ENCODE results near the gene PCP2. TPM values are rescaled to one million over a fixed set of nuclear protein-coding genes. Genes with fewer than 3 reads are reported as not detected.

Gene PCP2
- total and polyA plus RNA-seq, 2 of the 13 experiments (the other 11 are each of a cell fraction or from before 2014, with no cell fraction given), result 0.62 TPM; not detected in 1

DNA sequence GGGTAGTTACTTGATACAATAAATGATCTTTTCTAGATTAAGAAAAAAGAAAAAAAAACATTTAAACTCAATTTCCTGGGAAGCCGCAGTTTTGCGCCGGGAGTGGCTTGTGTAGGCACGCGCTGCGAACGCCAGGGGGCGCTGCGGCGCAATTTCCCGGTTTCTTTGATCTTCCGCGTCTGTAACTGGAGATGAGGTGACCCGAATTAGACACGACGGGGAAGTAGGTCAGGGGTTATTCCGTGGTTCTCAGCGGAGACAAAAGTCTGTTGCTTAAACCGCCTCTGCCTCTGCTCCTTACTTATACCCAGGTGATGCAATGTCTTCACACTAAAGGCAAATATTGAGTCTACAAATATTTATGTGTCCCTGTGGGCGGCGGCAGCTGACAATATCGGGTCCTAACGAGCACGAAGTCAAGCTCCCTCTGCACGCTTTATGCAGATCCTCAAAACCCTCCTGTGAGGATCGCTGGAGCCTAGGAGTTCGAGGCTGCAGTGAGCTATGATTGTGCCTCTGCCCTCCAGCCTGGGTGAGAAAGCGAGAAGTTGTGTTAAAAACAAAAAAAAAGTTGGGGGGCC, 18.6 kb upstream of the PCP2 start (continued):
- no peak for TF ChIP-seq TCF12 (IDR thresholded peaks at IDR 0.05)
- TF ChIP-seq TCF12 (CRISPR knock-in tag; IDR thresholded peaks at IDR 0.05), result no peak
- no peak for TF ChIP-seq ZNF496 (CRISPR knock-in tag; IDR thresholded peaks at IDR 0.05; ENCODE audit: insufficient replicate concordance)
- TF ChIP-seq NPAS2 (CRISPR knock-in tag; IDR thresholded peaks at IDR 0.05; ENCODE audit: borderline replicate concordance), result no peak
- TF ChIP-seq, protein P1, sequence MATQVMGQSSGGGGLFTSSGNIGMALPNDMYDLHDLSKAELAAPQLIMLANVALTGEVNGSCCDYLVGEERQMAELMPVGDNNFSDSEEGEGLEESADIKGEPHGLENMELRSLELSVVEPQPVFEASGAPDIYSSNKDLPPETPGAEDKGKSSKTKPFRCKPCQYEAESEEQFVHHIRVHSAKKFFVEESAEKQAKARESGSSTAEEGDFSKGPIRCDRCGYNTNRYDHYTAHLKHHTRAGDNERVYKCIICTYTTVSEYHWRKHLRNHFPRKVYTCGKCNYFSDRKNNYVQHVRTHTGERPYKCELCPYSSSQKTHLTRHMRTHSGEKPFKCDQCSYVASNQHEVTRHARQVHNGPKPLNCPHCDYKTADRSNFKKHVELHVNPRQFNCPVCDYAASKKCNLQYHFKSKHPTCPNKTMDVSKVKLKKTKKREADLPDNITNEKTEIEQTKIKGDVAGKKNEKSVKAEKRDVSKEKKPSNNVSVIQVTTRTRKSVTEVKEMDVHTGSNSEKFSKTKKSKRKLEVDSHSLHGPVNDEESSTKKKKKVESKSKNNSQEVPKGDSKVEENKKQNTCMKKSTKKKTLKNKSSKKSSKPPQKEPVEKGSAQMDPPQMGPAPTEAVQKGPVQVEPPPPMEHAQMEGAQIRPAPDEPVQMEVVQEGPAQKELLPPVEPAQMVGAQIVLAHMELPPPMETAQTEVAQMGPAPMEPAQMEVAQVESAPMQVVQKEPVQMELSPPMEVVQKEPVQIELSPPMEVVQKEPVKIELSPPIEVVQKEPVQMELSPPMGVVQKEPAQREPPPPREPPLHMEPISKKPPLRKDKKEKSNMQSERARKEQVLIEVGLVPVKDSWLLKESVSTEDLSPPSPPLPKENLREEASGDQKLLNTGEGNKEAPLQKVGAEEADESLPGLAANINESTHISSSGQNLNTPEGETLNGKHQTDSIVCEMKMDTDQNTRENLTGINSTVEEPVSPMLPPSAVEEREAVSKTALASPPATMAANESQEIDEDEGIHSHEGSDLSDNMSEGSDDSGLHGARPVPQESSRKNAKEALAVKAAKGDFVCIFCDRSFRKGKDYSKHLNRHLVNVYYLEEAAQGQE (IDR thresholded peaks at IDR 0.05; ENCODE audit: borderline replicate concordance in 1 of 2, low read depth in 1 of 2, low read length in 2 of 2), result peak in 1 of 2 experiments; percentile 37; a peak in 1 of 4 replicates
- TF ChIP-seq, protein P2, sequence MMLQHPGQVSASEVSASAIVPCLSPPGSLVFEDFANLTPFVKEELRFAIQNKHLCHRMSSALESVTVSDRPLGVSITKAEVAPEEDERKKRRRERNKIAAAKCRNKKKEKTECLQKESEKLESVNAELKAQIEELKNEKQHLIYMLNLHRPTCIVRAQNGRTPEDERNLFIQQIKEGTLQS (CRISPR knock-in tag; IDR thresholded peaks at IDR 0.05), result peak; percentile 93
- no peak for TF ChIP-seq CC2D1A (CRISPR knock-in tag; IDR thresholded peaks at IDR 0.05)
- TF ChIP-seq, protein P3, sequence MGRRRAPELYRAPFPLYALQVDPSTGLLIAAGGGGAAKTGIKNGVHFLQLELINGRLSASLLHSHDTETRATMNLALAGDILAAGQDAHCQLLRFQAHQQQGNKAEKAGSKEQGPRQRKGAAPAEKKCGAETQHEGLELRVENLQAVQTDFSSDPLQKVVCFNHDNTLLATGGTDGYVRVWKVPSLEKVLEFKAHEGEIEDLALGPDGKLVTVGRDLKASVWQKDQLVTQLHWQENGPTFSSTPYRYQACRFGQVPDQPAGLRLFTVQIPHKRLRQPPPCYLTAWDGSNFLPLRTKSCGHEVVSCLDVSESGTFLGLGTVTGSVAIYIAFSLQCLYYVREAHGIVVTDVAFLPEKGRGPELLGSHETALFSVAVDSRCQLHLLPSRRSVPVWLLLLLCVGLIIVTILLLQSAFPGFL (CRISPR knock-in tag; IDR thresholded peaks at IDR 0.05), result no peak
- peak; percentile 41; the same call in 1 of the 2 replicates for TF ChIP-seq MAZ (IDR thresholded peaks at IDR 0.05; ENCODE audit: borderline replicate concordance, low read depth, low read length)
- peak; percentile 84 for TF ChIP-seq MAZ (CRISPR knock-in tag; IDR thresholded peaks at IDR 0.05; ENCODE audit: low read depth)
- TF ChIP-seq, protein P4, sequence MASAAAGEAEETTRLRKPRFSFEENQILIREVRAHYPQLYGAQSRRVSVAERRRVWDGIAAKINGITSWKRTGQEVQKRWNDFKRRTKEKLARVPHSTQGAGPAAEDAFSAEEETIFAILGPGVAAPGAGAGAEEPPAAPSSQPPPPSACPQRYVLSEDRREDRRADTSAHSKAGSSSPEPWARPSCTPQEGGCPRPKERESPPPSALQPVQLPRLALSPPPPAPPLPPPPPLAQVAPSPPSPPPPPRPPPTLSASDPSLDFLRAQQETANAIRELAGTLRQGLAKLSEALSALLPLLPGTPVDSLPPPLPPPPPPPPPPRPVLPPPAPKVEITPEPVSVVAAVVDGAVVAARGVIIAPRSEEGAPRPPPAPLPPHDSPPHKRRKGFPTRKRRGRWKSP (CRISPR knock-in tag; IDR thresholded peaks at IDR 0.05), result peak; percentile 87
- peak; percentile 63; the same call in 1 of the 2 replicates for TF ChIP-seq ZKSCAN8 (CRISPR knock-in tag; IDR thresholded peaks at IDR 0.05; ENCODE audit: borderline replicate concordance)
- TF ChIP-seq, protein P5, sequence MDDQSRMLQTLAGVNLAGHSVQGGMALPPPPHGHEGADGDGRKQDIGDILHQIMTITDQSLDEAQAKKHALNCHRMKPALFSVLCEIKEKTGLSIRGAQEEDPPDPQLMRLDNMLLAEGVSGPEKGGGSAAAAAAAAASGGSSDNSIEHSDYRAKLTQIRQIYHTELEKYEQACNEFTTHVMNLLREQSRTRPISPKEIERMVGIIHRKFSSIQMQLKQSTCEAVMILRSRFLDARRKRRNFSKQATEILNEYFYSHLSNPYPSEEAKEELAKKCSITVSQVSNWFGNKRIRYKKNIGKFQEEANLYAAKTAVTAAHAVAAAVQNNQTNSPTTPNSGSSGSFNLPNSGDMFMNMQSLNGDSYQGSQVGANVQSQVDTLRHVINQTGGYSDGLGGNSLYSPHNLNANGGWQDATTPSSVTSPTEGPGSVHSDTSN (CRISPR knock-in tag; IDR thresholded peaks at IDR 0.05; ENCODE audit: borderline replicate concordance), result no peak
- TF ChIP-seq, protein P6, sequence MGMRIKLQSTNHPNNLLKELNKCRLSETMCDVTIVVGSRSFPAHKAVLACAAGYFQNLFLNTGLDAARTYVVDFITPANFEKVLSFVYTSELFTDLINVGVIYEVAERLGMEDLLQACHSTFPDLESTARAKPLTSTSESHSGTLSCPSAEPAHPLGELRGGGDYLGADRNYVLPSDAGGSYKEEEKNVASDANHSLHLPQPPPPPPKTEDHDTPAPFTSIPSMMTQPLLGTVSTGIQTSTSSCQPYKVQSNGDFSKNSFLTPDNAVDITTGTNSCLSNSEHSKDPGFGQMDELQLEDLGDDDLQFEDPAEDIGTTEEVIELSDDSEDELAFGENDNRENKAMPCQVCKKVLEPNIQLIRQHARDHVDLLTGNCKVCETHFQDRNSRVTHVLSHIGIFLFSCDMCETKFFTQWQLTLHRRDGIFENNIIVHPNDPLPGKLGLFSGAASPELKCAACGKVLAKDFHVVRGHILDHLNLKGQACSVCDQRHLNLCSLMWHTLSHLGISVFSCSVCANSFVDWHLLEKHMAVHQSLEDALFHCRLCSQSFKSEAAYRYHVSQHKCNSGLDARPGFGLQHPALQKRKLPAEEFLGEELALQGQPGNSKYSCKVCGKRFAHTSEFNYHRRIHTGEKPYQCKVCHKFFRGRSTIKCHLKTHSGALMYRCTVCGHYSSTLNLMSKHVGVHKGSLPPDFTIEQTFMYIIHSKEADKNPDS (CRISPR knock-in tag; IDR thresholded peaks at IDR 0.05), result no peak
- TF ChIP-seq JDP2 (CRISPR knock-in tag; IDR thresholded peaks at IDR 0.05; ENCODE audit: borderline replicate concordance), result no peak
- no peak; the same call in 1 of the 2 replicates for TF ChIP-seq ZNF766 (CRISPR knock-in tag; IDR thresholded peaks at IDR 0.05; ENCODE audit: borderline replicate concordance)
- TF ChIP-seq SSRP1 (CRISPR knock-in tag; IDR thresholded peaks at IDR 0.05), result no peak
- TF ChIP-seq IRX3 (CRISPR knock-in tag; IDR thresholded peaks at IDR 0.05; ENCODE audit: borderline replicate concordance, low read depth), result 0 out of 2 replicates have a peak, but pooled peaks have one; percentile 18
- no peak for TF ChIP-seq SIN3A (IDR thresholded peaks at IDR 0.05; ENCODE audit: borderline replicate concordance, low read depth, low read length)
- no peak for TF ChIP-seq ZFP37 (CRISPR knock-in tag; IDR thresholded peaks at IDR 0.05; ENCODE audit: borderline replicate concordance)
